Osteoblast (primary cell): ENCODE results near the gene CARMIL1. TPM values are rescaled to one million over a fixed set of nuclear protein-coding genes. Genes with fewer than 3 reads are reported as not detected.

Experiments
- DNase-seq: peaks from one replicate; pipeline ENCODE4 v3.0.0; 2011; ENCODE audit warnings: low spot score, mixed read lengths; ENCODE audit not compliant: insufficient read length; ENCODE audit errors: missing footprints
- H2AFZ ChIP-seq: 2 replicates; pipeline ENCODE4 v1.6.0; 2011; ENCODE audit warnings: mild to moderate bottlenecking, low read length
- H3K27ac ChIP-seq: 2 replicates; pipeline ENCODE4 v1.5.1; 2011; ENCODE audit warnings: mild to moderate bottlenecking, low read depth, low read length, moderate library complexity
- H3K27me3 ChIP-seq: 2 replicates; pipeline ENCODE4 v1.6.0; 2012; ENCODE audit warnings: mild to moderate bottlenecking, control low read depth, inconsistent platforms, low read length, moderate library complexity; ENCODE audit not compliant: insufficient read depth
- H3K36me3 ChIP-seq: 2 replicates; pipeline ENCODE4 v1.5.1; 2011; ENCODE audit warnings: mild to moderate bottlenecking, low read length, control low read depth, moderate library complexity; ENCODE audit not compliant: insufficient read depth
- H3K4me1 ChIP-seq: 2 replicates; pipeline ENCODE4 v1.5.1; 2011; ENCODE audit warnings: mild to moderate bottlenecking, low read length, control low read depth, moderate library complexity; ENCODE audit not compliant: insufficient read depth
- H3K4me2 ChIP-seq: 2 replicates; pipeline ENCODE4 v1.6.0; 2011; ENCODE audit warnings: mild to moderate bottlenecking, low read length; ENCODE audit not compliant: insufficient read depth
- H3K4me3 ChIP-seq: fragments of 200-600 bp; sonication (generic); 3 replicates; pipeline ENCODE4 v1.5.1; 2012; ENCODE audit warnings: mild to moderate bottlenecking, low read length, inconsistent platforms; ENCODE audit not compliant: insufficient read depth
- H3K79me2 ChIP-seq: 2 replicates; pipeline ENCODE4 v1.6.0; 2012; ENCODE audit warnings: mild to moderate bottlenecking, low read length, control low read depth, inconsistent platforms; ENCODE audit not compliant: insufficient read depth
- H3K9me3 ChIP-seq: 2 replicates; pipeline ENCODE4 v1.5.1; 2011; ENCODE audit warnings: low read depth, low read length, control low read depth
- H4K20me1 ChIP-seq: 2 replicates; pipeline ENCODE4 v1.6.0; 2012; ENCODE audit warnings: mild to moderate bottlenecking, low read length, control low read depth; ENCODE audit not compliant: insufficient read depth
- CTCF ChIP-seq: IDR thresholded peaks from 2 replicates; pipeline ENCODE4 v1.5.1; 2011; ENCODE audit warnings: mild to moderate bottlenecking, low read depth, low read length, moderate library complexity; ENCODE audit errors: extremely low read depth
- total RNA-seq: library from RNA; depleted of rRNA; stranded (reverse); fragments of >200 nt; gene quantifications from 2 replicates; pipeline ENCODE4 v1.2.3, GENCODE V29; 2012

The CARMIL1 gene
- total RNA-seq, 1 donor, result 25.7 TPM

- H3K27me3 ChIP-seq, result no peaks in the 10 kb centered on the region
- H3K9me3 ChIP-seq, result no peaks in the 10 kb centered on the region
- no peaks in the 10 kb centered on the region for H3K36me3 ChIP-seq
- no peaks in the 10 kb centered on the region for H3K4me1 ChIP-seq
- H3K79me2 ChIP-seq, result no peaks in the 10 kb centered on the region
- no peak overlapping the region for H2AFZ ChIP-seq
- no peak overlapping the region for H3K27ac ChIP-seq
- H4K20me1 ChIP-seq, result no peaks in the 10 kb centered on the region
- H3K4me3 ChIP-seq, result no peak overlapping the region
- DNase-seq, result no peak
- no peak overlapping the region for H3K4me2 ChIP-seq
- no peak for TF ChIP-seq CTCF
These were observed 358.8 kb downstream of the CARMIL1 start for GRCh38 chr6:25637960-25638434.

- H3K27ac ChIP-seq, result no peak overlapping the region
- DNase-seq, result no peak
- H3K36me3 ChIP-seq, result no peaks in the 10 kb centered on the region
- no peaks in the 10 kb centered on the region for H3K4me1 ChIP-seq
- no peaks in the 10 kb centered on the region for H3K9me3 ChIP-seq
- no peak overlapping the region for H2AFZ ChIP-seq
- no peak for TF ChIP-seq CTCF
- no peaks in the 10 kb centered on the region for H3K79me2 ChIP-seq
- no peak overlapping the region for H3K4me2 ChIP-seq
- no peak overlapping the region for H3K4me3 ChIP-seq
- H3K27me3 ChIP-seq, result no peaks in the 10 kb centered on the region
- no peaks in the 10 kb centered on the region for H4K20me1 ChIP-seq
These were observed 360.5 kb downstream of the CARMIL1 start for GRCh38 chr6:25639653-25640052.

GRCh38 chr6:25640446-25640845 lies 361.3 kb downstream of the CARMIL1 start:
- Histone ChIP-seq H3K4me1 (no peaks in the 10 kb centered on the region), H2AFZ (no peak overlapping the region), H3K4me3 (no peak overlapping the region), H3K79me2 (no peaks in the 10 kb centered on the region), H4K20me1 (no peaks in the 10 kb centered on the region), H3K4me2 (no peak overlapping the region), H3K27ac (no peak overlapping the region), H3K27me3 (no peaks in the 10 kb centered on the region), H3K9me3 (no peaks in the 10 kb centered on the region), H3K36me3 (no peaks in the 10 kb centered on the region)
- DNase-seq, result no peak
- no peak for TF ChIP-seq CTCF

GRCh38 chr6:25640891-25641290 lies 361.7 kb downstream of the CARMIL1 start:
- TF ChIP-seq CTCF, result no peak
- Histone ChIP-seq H3K36me3 (no peaks in the 10 kb centered on the region), H3K4me2 (no peak overlapping the region), H3K79me2 (no peaks in the 10 kb centered on the region), H3K4me1 (no peaks in the 10 kb centered on the region), H2AFZ (no peak overlapping the region), H3K4me3 (no peak overlapping the region), H3K9me3 (no peaks in the 10 kb centered on the region), H4K20me1 (no peaks in the 10 kb centered on the region), H3K27ac (no peak overlapping the region), H3K27me3 (no peaks in the 10 kb centered on the region)
- DNase-seq, result no peak
